Measurements from ENCODE around the gene ZDHHC1. TPM values are rescaled to one million over a fixed set of nuclear protein-coding genes. Genes with fewer than 3 reads are reported as not detected.
"Not testable (repeated sequence)": the region's sequence is repeated elsewhere in the genome, so short reads cannot be mapped to it uniquely, and the experiment has no call there.

ZDHHC1 gene
- total RNA-seq, 1 donor from 2014 or later: 6.3 TPM

DNA sequence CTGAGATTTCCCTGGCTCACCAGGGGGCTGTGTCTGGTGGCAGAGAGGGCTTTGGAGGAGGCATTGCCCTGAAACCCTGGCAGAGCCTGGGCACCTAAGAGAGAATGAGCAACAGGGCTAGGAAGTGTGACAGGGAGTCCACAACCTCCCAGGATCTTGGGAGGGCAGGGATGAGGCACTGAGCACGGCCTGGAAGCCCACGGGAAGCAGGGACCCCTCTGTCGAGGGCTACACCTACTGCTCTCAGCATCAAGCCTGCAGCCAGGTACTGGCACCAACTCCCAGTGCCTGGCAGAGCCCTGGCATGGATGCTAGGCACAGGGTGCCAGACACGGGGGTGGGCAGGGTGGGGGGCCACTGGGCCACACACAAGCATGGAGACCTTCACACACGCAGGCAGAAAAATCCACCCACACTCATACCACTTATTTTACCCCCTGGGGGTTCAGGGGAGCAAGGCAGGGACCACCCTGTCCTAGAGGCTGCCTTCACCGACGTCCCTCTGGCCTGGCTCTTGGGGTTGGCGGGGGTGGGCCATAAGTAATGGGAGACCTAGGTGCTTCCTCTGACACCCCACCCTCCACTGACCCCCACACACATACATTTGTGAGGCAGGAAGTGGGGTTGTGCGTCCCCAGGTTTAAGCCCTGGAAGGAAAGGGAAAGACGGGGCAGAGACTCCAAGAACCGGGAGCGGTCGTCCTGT, 13.7 kb upstream of the ZDHHC1 start:
- DNase-seq: no peak

DNA sequence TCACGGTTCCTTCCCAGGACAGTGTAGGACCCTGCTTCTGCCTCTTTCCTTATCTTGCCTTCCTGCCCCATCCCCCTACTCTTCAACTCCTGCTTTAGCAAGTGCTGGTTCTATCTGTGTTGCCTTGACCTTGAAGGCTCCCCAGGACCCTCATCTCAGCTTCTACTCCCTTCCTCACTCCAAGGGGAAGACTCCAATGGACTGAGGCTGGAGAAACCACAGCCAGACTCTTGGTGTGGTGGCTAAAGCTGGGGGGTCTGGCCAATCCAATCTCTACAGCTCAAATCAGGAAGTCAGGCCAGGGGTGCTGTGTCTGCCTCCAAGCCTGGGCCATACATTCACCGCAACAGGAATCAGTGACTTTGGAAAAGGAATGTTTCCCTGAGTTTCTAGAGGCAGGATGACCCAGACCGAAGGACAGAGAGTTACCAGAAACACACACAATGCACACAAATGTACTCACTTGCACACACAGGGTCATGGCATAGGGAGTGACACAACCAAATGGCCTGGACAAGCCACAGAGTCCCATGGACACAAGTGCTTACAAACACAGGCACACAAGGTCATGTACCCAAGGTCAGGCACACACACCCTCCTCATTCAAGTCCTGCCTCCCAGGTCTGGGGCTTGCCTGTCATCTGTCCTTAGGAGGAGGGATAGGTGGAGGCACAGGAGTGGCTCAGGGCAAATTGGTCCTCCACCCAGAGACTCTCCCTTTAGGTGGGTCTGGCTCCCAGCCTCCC, 12.9 kb upstream of the ZDHHC1 start:
- DNase-seq: no peak

DNA sequence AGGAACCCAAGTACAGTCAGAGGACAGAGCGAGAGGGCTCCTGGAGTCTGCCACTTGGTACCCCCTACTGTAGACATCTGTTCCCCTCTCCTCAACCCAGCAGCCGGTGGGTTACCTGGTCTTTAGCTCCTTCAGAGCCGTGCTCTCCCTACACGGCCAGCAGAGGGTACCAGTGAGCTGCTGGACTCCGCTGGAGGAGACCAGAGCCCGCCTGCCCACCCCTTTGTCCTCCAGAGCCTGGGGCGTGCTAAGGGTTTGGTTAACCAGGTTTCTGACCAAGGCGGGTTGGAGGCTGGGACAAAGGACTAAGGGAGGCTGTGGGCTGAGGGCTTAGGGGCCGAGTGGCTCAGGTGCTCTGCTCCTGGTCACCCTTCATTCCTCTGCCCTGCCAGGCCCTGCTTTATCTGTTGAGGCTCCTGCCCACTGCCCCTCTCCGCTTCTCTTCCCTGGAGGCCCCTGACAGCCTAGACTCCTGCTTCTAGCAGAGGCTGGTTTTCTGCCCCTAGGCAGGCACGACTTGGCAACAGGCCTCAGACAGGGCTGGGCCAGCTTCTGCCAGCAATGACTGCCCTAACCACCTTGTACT, 12.0 kb upstream of the ZDHHC1 start:
- peak; percentile 82 for DNase-seq

DNA sequence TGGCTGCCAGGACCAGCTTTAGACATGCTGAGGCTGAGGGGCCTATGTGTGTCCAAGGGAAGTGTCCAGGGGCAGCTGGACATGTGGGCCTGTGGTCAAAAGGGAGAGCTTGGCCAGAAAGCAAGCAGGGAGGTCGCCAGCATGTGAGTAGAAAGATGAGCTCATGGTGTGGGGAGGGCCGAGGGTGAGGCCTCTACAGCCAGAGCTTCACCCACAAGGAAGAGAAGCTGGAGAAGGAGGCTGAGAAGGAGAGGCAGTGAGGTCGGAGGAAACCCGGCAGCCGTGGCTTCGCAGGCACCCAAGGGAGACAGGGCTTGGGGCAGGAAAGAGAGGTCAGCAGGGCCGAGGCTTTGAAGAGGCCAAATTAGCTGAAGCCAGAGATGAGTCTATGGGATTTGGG, 10.7 kb upstream of the ZDHHC1 start:
- DNase-seq: no peak

DNA sequence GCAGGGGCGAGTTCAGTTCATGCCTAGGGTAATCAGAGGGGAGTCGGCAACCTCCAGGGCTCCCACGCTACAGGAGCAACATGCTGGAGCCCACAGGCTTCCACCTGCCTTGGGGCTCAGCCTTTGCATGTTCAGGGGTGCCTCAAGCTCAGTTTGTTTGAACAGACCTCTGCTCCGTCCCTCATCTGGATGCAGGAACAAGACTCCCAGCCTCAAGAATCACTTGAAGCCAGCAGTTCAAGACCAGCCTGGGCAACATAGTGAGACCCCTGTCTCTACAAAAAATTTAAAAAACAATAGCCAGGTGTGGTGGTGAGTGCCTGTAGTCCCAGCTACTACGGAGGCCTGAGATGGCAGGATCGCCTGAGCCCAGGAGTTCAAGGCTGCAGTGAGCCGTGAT, 9.7 kb upstream of the ZDHHC1 start:
- no peak for DNase-seq

DNA sequence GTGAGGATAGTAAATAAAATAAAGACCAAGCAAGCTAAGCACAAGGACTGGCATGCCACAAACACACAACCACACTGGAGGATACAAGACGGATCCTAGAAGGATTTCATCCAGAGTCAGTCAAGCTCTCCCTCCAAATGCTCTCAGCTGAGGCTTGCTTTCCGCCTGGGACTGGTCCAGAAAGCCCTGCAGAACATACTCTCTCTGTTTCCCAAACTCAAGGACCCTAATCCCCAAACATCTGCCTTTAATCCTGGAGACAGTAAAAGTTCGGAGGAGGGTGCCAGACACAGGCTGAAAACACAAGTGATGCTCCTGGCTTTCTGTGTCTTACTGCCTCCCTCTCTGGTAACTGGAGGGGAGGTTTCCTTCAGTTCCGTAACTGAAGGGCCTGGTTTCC, 9.3 kb upstream of the ZDHHC1 start:
- DNase-seq: no peak

DNA sequence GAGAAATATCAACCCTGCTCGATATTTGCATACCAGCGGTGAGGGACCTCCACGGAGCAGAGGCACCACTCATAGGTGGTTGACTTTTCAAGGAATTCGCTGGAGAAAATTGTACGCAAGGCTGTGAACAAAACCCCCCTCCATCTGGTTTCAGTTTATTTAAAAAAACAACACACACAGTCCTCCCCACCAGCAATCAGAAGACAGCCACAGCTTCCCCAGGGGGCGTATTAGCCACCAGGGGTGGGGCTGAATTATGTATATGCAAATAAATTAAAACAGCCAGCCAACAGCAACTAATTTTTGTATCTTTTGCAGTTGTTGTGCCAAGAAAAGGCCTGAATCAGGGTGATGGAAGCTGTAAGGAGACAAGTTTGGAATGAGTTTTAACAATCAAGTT, 8.8 kb upstream of the ZDHHC1 start:
- no peak for DNase-seq

DNA sequence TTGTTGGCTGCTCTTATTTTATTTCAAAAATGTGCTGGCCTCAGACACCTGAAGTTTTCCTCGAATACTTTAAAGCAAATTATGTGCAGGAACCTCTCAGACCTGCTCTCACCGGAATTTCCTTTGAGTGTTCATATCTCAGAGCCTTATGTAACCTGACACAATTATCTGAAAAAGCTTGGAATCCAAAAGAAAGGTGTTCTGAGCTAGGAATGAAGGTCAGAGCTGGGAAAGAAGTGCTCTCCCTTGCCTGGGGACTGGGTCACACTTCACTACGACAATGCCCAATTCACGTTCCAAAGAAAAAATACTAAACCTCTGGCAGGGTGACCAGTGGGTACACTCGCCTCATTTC, 8.0 kb upstream of the ZDHHC1 start:
- no peak for DNase-seq

DNA sequence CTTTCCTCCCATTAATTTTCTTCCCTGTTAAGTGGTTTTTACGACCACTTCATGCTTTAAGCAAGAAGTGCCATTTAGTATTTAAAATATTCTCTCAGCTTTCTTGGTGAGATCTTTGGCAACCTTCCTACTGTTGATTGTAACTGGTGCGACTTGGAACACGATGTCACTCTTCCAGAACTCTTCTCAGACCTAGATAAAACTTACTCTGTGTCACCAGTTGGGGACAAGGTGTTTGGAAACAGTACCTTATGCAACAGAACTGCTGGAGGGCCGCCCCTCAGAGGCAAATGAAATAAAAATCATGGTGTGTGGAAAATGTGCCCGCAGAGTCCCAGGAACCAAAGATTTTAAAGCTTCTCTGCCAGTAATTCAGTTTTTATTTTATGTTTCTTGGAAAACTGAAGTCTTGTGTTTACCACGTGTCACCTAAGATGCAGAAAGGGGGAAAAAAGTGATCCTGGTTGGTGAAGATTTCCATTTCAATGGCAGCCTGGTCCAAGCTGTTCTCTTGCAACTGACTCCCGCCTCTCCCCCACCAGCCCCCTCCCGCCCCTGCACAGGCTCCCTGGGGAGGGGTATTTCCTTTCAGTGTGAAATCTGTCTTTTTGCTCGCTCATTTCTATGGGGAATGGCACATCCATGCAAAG, 7.5 kb upstream of the ZDHHC1 start:
- no peak for DNase-seq

DNA sequence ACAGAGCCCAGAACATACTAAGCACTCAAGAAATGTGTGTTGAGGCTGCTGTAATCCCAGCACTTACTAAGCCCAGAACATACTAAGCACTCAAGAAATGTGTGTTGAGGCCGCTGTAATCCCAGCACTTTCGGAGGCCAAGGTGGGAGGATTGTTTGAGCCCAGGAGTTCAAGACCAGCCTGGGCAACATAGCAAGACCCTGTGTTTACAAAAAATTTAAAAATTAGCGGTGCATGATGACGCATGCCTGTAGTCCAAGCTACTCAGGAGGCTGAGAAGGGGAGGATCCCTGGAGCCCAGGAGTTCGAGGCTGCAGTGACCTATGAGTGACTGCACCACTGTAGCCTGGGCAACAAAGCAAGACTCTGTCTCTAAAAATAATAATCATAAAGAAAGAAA, 6.7 kb upstream of the ZDHHC1 start:
- no peak for DNase-seq

DNA sequence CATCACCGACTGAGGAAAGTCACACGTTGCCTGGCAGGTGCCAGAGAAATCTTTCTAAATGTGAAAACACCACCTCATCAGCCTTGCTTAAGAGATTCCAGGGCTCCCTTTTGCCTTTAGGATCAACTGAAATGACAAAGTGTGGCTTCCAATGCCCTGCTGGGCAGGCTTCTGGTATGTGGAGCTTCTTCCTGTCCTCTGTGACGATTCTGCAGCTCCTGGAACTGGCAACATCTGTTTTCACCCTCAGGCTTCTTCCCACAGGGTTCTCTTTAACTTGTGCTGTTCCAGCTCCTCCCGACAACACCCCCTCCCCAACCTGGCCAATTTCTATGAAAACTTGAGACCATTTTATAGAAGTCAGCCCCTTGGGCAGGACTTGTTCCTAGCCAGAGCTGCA, 4.8 kb upstream of the ZDHHC1 start:
- no peak for DNase-seq

DNA sequence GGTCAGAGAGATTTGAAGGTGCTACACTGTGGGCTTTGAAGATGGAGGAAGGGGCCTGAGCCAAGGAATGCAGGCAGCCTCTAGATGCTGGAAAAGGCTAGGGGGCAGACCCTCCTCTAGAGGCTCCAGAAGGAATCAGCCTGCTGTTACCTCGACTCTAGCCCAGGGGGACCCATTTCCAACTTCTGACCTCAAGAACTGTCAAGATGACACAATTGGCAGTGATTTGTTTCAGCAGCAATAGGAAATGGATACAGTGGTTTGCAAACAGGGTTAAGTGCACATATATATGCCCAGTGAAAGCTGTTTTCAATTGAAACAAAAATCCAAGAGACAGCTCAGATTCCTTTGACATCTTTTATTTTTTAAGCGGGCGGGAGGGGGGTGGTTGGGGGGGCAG, 3.7 kb upstream of the ZDHHC1 start:
- no peak for DNase-seq

DNA sequence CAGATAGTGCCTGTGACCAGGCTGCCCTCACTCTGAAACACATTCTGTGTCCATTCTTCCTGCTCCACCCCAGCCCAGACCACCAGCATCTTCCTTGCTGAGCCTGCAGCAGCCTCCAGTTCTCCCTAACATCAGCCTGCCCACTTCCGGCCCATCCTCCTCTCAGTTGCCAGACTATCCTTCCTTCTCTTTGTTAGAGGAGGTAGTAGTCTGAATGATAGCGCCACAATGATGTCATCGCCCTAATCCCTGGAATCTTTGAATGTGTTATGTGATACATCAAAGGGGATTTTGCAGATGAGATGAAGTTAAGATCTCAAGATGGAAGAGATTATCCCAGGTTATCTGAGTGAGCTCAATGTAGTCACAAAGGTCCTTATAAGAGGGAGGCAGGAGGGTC, 3.2 kb upstream of the ZDHHC1 start:
- DNase-seq: no peak

DNA sequence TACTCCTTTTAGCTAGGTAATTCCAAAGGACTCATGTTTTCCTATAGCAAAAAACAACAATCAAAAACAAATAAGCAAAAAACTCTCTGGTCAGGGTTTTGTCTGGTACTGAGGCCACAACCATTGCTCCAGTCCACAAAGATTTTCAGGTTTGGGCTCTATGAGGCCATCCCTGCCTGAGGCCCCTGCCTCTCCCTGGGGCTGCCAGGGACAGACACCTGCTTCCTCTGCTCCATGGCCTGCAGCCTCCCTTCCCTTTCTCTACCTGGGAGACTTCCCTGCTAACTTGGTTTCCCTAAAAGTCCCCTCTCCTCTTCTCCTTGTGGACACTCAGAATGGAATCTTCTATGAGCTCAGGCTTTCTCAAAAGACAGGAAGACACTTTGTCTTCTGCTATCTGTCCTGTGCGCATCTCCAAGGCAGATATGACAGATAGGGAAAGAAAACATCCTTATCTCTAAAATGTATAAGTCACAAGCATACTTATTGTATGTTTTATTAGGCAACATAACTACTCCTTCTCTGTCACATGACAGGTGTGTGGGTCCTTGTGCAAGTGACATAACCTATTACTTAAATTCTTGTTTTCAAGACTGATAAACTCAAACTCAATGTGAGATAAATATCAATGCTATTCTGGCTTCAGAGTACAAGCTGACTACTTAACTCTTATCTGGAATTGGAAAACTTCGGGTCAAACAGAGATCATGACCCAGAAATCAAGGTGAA, 1.2 kb upstream of the ZDHHC1 start:
- DNase-seq: no peak

DNA sequence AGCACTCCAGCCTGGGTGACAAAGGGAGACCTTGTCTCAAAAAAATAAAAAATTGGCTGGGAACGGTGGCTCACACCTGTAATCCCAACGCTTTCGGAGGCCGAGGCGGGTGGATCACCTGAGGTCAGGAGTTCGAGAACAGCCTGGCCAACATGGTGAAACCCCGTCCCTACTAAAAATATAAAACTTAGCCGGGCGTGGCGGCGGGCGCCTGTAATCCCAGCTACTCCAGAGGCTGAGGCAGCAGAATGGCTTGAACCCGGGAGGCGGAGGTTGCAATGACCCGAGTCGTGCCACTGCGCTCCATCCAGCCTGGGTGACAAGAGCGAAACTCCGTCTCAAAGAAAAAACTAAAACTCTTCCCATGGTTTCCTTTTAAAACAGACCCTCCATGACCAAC, 856 bp downstream of the ZDHHC1 start:
- not testable (repeated sequence) for DNase-seq

DNA sequence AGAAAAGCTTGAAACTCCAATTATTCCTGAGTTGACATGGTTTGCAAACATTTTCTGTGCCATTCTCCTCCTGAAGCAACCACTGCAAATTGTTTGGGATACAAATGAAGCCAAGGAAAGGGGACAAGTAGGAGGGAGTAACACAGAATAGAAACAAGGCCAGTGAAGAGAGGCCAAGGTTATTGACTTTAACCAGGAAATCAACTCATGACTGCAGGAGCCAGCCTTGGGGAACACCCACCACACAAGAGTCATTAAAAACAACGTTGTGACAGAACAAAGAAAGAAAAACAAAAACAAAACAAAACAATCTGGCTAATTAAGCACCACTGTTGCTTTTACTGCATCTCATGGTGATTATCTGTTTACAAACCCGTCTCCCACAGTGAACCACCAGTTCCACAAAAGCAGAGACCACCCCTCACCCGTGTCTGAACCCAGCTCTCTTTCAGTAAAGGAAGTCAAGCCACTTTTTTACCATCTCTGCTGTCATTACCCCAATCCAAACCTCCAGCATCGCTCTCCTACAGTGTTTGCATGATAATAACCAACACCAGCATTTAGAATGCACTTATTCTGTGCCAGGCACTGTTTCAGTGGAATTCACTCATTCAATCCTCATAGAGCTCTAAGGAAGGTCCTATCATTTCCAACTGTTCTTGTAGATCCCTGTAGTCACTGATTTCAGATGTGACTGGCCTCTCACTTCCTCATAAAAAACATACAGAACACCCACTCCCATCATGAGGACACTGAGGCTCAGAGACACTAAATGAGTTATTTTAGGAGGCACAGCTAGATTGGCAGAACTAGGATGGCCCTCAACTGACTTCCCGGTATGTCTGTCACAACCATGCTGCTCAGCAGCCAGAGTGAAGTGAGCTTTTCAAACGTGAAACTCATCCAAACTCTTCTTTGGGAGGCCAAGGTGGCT, 2.0 kb downstream of the ZDHHC1 start:
- DNase-seq: peak; percentile 34

DNA sequence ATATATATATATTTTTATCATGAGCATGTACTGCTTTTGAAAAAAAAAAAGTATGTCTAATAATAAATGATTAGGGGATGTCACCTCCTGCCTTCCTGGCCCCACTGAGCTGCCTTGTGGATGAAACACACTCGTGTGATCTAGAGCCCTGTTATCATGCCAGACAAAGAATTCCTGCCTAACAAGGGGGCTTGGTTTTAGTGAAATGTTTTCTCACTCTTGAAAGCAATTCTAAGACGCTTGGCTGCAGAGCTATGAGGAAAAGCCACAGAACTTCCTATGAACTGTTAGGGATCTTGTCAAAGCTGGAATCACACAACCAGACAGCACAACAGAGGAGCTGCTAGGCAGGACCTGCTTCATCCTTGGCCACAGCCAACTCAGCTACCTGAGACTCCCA, 4.0 kb downstream of the ZDHHC1 start:
- no peak for DNase-seq

DNA sequence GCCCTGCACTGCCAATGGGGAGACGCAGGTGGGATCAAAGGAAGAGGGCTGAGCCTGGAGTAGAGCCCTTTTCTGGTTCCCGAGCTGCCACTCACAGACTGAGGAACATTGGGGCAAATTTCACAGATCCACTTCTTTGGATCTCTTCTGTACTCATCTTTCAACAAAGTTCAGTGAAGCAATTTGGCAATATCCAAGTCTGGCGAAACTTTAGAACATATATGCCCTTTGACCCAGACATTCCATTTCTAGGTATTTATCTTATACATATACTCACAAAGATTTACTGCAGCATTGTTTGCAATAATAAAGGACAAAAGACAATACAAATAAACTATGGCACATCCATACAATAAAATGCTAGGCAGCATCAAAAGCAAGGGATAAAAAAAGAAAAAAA, 4.9 kb downstream of the ZDHHC1 start:
- no peak for DNase-seq

DNA sequence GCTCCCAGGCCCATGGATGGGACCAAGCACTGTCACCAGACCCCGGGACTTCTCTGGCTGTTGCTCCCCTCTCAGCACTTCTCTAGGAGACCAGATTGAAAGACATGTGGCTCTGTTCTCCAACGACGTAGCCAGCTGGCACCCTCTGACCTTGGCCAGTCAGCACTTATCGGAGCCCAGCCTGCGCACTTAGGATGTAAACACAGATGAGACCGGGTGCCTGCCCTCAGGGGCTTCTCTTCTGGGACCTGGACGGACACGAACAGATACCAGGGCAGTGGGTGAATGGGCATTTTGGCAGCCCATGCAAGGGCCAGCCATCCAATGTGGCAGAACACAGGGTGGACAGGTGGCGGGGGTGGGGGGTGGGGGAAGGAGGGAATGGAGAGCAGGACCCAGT, 6.6 kb downstream of the ZDHHC1 start:
- no peak for DNase-seq

DNA sequence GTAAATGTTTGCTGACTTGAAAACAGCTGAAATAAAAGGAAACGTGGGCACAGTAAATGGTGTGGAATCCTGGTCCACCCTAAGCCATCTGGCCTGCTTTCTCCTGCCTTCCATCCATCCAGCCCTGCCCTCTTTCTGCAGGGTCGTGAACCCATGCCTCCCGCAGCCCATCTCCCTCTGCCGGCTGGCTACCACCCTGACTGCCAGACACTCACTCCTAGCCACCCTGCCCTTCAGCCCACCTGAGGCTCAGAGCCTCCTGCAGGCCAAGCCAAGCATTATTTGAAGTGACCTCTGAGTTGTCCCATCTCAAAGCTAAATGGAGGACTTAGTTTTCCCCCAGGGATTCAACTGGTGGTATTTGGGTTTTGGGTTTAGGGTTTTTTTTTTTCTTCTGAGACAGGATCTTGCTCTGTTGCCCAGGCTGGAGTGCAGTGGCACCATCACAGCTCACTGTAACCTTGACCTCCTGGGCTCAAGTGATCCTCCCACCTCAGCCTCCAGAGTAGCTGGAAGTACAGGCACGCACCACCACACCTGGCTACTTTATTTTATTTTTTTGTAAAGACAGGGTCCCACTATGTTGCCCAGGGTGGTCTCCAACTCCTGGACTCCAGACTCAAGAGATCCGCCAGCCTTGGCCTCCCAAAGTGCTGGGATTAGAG, 8.4 kb downstream of the ZDHHC1 start:
- DNase-seq: no peak

DNA sequence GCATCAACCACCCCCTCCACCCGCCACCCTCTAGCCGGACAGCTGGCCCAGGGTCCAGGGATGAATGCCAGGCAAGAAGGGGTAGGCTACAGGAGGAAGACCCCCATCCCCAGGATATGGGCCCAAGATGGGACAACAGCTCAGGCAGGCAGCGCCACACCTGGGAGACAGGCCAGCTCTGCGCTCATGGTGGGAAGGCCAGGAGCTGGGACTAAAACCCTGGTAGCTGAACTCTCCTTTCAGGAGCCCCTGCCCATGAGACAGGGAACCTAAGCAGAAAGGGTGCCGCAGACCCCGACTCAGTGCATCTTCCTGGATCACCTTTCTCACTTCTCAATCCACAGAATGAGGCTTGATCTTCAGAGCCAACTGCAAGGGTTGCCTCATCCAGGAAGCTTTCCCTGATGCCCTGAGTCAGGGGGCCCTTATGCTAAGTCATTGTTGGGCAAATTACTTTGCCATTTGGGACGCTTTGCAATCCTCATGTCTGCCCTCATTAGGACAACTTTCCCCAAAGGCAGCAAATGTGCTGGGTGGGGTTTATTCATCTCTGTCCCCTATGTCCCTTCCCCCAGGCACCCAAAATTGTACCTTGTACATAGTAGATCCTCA, 9.0 kb downstream of the ZDHHC1 start:
- DNase-seq: peak; percentile 31
